ENCODE data around the gene THAP12.

GRCh38 chr11:76320929-76321328 lies 60.0 kb downstream of the THAP12 start:
- no peak for TF ChIP-seq CTCF (IDR thresholded peaks at IDR 0.05)
- no peak for TF ChIP-seq POLR2A (IDR thresholded peaks at IDR 0.05)

Data from Peyer's patch (tissue), 4 donors.